ENCODE results near the gene GP5.
A peak's percentile ranks its signal among the peaks of the same experiment; 100 is the strongest.

The GP5 gene

DNA sequence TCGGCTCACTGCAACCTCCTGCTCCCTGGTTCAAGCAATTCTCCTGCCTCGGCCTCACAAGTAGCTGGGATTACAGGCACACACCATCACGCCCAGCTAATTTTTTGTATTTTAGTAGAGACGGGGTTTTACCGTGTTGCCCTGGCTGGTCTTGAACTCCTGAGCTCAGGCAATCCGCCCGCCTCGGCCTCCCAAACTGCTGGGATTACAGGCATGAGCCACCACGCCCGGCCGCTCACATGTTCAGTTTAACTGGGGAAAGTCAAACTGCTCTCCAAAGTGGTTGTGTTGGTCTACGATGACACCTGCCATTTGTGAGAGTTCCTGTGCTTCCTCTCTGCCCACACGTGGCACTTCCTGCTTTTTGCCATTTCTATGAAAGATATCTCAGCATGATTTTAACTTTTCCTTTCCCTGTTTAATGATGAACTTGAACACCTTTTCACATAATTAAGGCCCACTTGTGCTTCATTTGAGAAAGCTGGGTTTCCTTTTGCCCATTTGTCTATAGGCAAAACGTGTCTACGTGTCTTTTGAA lies 877 bp upstream of the GP5 start:
- no peak overlapping the region for H3K4me3 ChIP-seq (ENCODE audit: low read depth, low read length)
- TF ChIP-seq, protein P1, sequence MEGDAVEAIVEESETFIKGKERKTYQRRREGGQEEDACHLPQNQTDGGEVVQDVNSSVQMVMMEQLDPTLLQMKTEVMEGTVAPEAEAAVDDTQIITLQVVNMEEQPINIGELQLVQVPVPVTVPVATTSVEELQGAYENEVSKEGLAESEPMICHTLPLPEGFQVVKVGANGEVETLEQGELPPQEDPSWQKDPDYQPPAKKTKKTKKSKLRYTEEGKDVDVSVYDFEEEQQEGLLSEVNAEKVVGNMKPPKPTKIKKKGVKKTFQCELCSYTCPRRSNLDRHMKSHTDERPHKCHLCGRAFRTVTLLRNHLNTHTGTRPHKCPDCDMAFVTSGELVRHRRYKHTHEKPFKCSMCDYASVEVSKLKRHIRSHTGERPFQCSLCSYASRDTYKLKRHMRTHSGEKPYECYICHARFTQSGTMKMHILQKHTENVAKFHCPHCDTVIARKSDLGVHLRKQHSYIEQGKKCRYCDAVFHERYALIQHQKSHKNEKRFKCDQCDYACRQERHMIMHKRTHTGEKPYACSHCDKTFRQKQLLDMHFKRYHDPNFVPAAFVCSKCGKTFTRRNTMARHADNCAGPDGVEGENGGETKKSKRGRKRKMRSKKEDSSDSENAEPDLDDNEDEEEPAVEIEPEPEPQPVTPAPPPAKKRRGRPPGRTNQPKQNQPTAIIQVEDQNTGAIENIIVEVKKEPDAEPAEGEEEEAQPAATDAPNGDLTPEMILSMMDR (IDR thresholded peaks at IDR 0.05; ENCODE audit: insufficient read depth, low read depth, low read length, missing control alignments), result no peak
- DNase-seq (ENCODE audit: low read depth), result no peak

DNA sequence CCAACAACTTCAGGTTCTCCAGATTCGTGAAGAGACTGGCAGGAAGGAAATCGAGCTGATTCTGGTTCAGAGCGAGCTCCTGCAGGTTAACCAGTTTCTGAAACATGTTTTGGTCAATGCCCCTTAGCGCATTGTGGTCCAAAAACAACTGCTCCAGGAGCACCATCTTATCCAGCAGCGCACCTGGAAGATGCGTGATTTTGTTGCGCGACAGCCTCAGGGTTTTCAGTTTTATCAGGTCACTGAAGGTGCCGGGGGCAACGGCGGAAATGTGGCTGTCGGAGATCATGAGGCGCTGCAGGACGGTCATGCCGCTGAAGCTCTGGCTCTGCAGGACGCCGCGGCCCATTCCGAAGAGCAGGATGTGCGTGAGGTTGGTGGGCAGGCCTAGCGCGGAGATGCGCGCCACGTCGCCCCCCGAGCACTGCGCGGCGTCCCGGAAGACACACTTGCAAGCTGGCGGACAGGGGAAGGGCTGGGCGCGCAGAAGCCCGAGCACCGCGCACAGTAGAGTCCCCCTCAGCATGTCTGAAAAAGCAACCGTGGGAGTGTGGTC lies 1.2 kb downstream of the GP5 start:
- TF ChIP-seq, protein P1 (IDR thresholded peaks at IDR 0.05; ENCODE audit: insufficient read depth, low read depth, low read length, missing control alignments), result no peak
- DNase-seq (ENCODE audit: low read depth), result peak; percentile 35
- H3K4me3 ChIP-seq (ENCODE audit: low read depth, low read length), result no peak overlapping the region; the same call in none of the 2 replicates

DNA sequence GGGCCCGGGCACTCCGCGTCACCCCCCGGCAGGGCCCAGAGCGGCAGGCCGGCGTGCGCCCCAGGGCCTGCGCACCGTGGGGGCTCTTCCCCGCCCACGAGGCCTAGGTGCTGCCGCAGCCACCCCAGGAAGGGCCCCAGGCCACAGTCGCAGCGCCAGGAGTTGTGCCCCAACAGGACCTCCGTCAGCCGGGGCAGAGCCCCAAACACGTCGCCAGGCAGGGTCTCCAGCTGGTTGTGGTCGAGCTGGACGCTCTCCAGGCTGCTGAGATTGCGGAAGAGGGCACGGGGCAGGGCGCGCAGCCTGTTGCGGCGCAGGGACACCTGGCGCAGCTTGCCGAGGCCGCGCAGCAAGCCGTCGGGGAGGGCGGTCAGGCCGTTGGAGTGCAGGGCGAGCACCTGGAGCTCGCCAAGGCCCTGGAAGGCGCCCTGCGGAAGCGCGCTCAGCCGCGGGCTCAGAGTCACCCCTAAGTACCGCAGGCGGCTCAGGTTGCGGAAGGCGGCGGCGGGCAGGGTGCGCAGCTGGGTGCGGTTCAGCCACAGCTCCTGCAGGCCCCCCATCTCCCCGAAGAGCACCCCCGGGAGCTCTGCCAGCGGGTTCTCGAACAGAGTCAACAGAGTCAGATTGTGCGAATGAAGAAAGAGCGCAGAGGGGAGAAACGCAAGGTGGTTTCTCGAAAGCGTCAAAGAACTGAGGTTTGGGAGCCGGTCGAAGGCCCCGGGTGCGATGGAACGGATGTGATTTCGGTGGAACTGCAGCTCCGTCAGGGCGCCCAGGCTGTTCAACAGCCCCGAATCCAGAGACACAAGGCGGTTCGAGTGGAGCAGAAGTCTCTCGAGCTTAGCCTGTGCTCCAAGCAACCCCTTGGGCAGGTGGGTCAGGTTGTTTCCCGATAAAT lies 2.0 kb downstream of the GP5 start:
- TF ChIP-seq, protein P1 (IDR thresholded peaks at IDR 0.05; ENCODE audit: insufficient read depth, low read depth, low read length, missing control alignments), result no peak
- H3K4me3 ChIP-seq (ENCODE audit: low read depth, low read length), result no peak overlapping the region; the same call in 1 of the 2 replicates
- DNase-seq (ENCODE audit: low read depth), result no peak

DNA sequence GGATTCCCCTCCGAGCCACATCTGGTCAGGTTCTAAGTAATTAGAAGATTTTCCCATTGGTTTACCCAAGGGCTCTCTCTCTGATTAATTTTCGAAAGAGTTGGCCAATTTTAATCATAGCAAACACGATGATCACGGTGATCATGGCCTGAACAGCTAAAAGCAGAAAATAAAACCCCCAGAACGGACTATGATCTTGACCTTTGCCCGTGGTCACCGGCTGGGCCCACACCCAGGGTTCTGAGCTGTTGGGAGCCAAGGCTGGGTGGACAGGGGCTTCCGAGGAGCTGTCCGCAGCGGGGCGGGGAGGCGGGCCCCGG lies 2.6 kb downstream of the GP5 start:
- TF ChIP-seq, protein P1 (IDR thresholded peaks at IDR 0.05; ENCODE audit: insufficient read depth, low read depth, low read length, missing control alignments), result no peak
- H3K4me3 ChIP-seq (ENCODE audit: low read depth, low read length), result no peak overlapping the region
- DNase-seq (ENCODE audit: low read depth), result no peak

DNA sequence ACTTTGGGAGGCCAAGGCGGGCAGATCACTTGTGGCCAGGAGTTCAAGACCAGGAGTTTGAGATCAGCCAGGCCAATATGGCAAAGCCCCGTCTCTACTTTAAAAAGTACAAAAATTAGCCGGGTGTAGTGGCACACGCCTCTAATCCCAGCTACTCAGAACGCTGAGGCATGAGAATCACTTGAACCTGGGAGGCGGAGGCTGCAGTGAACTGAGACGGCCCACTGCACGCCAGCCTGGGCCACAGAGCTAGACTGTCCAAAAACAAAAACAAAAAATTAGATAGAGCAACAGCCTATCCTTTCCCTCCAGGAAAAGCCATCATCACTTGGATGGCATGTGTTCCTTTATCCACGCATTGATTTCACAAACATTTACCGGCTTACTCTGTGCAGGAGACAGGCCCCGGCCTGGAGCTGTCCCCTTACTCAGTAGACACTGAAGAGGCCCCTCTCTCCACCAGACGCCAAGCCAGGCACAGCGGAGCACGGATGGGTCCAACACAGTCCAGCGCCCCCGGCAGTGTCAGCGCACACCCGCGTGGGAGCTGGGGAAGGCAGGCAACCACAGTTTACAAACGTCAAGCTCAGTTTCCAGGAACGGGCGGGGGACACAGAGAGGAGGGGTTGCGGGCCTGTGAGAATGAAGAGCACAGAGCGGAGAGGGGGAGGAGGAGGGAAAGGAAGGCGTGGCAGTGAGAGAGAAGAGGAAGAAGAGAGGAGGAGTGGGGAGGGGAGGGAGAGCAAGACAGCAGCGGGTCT lies 3.1 kb downstream of the GP5 start:
- TF ChIP-seq, protein P1 (IDR thresholded peaks at IDR 0.05; ENCODE audit: insufficient read depth, low read depth, low read length, missing control alignments), result no peak
- no peak overlapping the region for H3K4me3 ChIP-seq (ENCODE audit: low read depth, low read length)

DNA sequence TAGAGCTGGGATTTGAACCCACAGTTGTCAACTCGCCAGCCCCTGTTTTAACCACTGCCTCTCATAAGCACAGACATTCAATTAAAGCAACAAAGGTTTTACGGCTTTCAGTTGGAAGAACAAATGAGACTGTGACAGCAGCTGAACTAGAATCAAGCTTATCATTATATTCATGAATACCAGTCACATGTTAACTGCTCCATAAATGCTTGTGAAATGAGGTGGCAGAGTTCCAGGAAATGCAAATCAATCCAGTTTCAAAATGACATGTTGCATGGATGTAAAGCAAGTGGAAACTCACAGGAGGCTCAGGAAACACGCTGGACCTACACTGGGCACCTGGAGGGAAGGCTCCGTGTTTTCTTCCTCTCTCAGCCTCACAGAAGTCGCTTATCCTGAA lies 3.9 kb downstream of the GP5 start:
- H3K4me3 ChIP-seq (ENCODE audit: low read depth, low read length), result no peak overlapping the region
- TF ChIP-seq, protein P1 (IDR thresholded peaks at IDR 0.05; ENCODE audit: insufficient read depth, low read depth, low read length, missing control alignments), result no peak
- no peak for DNase-seq (ENCODE audit: low read depth)

More for the DNA sequence above, 3.1 kb downstream of the GP5 start:
- DNase-seq (ENCODE audit: low read depth), result no peak
